ENCODE data around the gene MYO9B. TPM values are rescaled to one million over a fixed set of nuclear protein-coding genes. Genes with fewer than 3 reads are reported as not detected.

Gene MYO9B
- total and polyA plus RNA-seq, 2 experiments from 2014 or later: 29.9 to 32.4 TPM

GRCh38 chr19:17213334-17213733 lies 137.8 kb downstream of the MYO9B start:
- Histone ChIP-seq H3K27ac (no peak overlapping the region), H3K4me1 (ENCODE audit: insufficient read depth) (peaks cover 6% of the 10 kb centered on the region), H3K9me2 (replicated peaks; ENCODE audit: insufficient read depth) (no peaks in the 10 kb centered on the region), H3K4me2 (no peak overlapping the region), H3K9me3 (ENCODE audit: low read depth) (no peaks in the 10 kb centered on the region), H3K79me2 (peaks cover 12% of the 10 kb centered on the region), H4K20me1 (ENCODE audit: insufficient read depth, poor library complexity, severe bottlenecking) (no peaks in the 10 kb centered on the region), H3K27me3 (no peaks in the 10 kb centered on the region), H3K4me3 (no peak overlapping the region), H2AFZ (no peak overlapping the region), H3K36me3 (replicated peaks; ENCODE audit: insufficient read depth, low read depth) (no peaks in the 10 kb centered on the region)
- DNase-seq (ENCODE audit: low spot score): peak; percentile 3
- WGBS (ENCODE audit: low lambda C conversion rate, missing lambda C conversion rate): 98% methylated on average over 5 of the region's 5 CpGs
- TF ChIP-seq EZH2phosphoT487 (IDR thresholded peaks at IDR 0.05; ENCODE audit: low read depth, severe bottlenecking, unreplicated experiment) (no peak), EZH2 (IDR thresholded peaks at IDR 0.05; ENCODE audit: borderline replicate concordance) (no peak)
- TF ChIP-seq, protein P1, sequence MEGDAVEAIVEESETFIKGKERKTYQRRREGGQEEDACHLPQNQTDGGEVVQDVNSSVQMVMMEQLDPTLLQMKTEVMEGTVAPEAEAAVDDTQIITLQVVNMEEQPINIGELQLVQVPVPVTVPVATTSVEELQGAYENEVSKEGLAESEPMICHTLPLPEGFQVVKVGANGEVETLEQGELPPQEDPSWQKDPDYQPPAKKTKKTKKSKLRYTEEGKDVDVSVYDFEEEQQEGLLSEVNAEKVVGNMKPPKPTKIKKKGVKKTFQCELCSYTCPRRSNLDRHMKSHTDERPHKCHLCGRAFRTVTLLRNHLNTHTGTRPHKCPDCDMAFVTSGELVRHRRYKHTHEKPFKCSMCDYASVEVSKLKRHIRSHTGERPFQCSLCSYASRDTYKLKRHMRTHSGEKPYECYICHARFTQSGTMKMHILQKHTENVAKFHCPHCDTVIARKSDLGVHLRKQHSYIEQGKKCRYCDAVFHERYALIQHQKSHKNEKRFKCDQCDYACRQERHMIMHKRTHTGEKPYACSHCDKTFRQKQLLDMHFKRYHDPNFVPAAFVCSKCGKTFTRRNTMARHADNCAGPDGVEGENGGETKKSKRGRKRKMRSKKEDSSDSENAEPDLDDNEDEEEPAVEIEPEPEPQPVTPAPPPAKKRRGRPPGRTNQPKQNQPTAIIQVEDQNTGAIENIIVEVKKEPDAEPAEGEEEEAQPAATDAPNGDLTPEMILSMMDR (IDR thresholded peaks at IDR 0.05; ENCODE audit: poor library complexity): no peak

GRCh38 chr19:17214508-17215126 lies 139.0 kb downstream of the MYO9B start:
- H3K4me3 ChIP-seq: peak overlapping the region; percentile 69
- no peaks in the 10 kb centered on the region for H3K9me3 ChIP-seq (ENCODE audit: low read depth)
- peak overlapping the region; percentile 95 for H3K27ac ChIP-seq
- H3K36me3 ChIP-seq (replicated peaks; ENCODE audit: insufficient read depth, low read depth): no peaks in the 10 kb centered on the region
- H3K4me2 ChIP-seq: peak overlapping the region; percentile 76
- TF ChIP-seq, protein P1 (IDR thresholded peaks at IDR 0.05; ENCODE audit: poor library complexity): no peak
- no peak for TF ChIP-seq EZH2 (IDR thresholded peaks at IDR 0.05; ENCODE audit: borderline replicate concordance)
- TF ChIP-seq EZH2phosphoT487 (IDR thresholded peaks at IDR 0.05; ENCODE audit: low read depth, severe bottlenecking, unreplicated experiment): no peak
- DNase-seq (ENCODE audit: low spot score): peak; percentile 3
- peaks cover 12% of the 10 kb centered on the region for H3K79me2 ChIP-seq
- H3K9me2 ChIP-seq (replicated peaks; ENCODE audit: insufficient read depth): no peaks in the 10 kb centered on the region
- H3K27me3 ChIP-seq: no peaks in the 10 kb centered on the region
- WGBS (ENCODE audit: low lambda C conversion rate, missing lambda C conversion rate): 40% methylated on average over 16 of the region's 16 CpGs
- peak overlapping the region; percentile 86 for H2AFZ ChIP-seq
- H3K4me1 ChIP-seq (ENCODE audit: insufficient read depth): peaks cover 6% of the 10 kb centered on the region
- no peaks in the 10 kb centered on the region for H4K20me1 ChIP-seq (ENCODE audit: insufficient read depth, poor library complexity, severe bottlenecking)

- no peaks in the 10 kb centered on the region for H4K20me1 ChIP-seq (ENCODE audit: insufficient read depth, poor library complexity, severe bottlenecking)
- H3K9me3 ChIP-seq (ENCODE audit: low read depth): no peaks in the 10 kb centered on the region
- peaks cover 12% of the 10 kb centered on the region for H3K79me2 ChIP-seq
- peak within 1 kb of the TSS; percentile 69 for H3K4me3 ChIP-seq
- H3K36me3 ChIP-seq (replicated peaks; ENCODE audit: insufficient read depth, low read depth): no peaks in the 10 kb centered on the region
- DNase-seq (ENCODE audit: low spot score): peak; percentile 94
- peak within 1 kb of the TSS; percentile 76 for H3K4me2 ChIP-seq
- H2AFZ ChIP-seq: peak within 1 kb of the TSS; percentile 86
- H3K27me3 ChIP-seq: no peaks in the 10 kb centered on the region
- 5% methylated on average over 45 of the region's 56 CpGs for WGBS (ENCODE audit: low lambda C conversion rate, missing lambda C conversion rate)
- peak within 1 kb of the TSS; percentile 95 for H3K27ac ChIP-seq
- TF ChIP-seq, protein P1 (IDR thresholded peaks at IDR 0.05; ENCODE audit: poor library complexity): no peak
- TF ChIP-seq EZH2phosphoT487 (IDR thresholded peaks at IDR 0.05; ENCODE audit: low read depth, severe bottlenecking, unreplicated experiment): no peak
- no peak for TF ChIP-seq EZH2 (IDR thresholded peaks at IDR 0.05; ENCODE audit: borderline replicate concordance)
- H3K4me1 ChIP-seq (ENCODE audit: insufficient read depth): peaks cover 6% of the 10 kb centered on the region
- no peaks in the 10 kb centered on the region for H3K9me2 ChIP-seq (replicated peaks; ENCODE audit: insufficient read depth)
Observed at GRCh38 chr19:17215127-17215971, 139.8 kb downstream of the MYO9B start, which contains the start of gene USE1. Gene USE1, plus strand, starts transcription at chr19:17215357. Its CDS starts 49 bp downstream, at chr19:17215406.

Measured in hepatocyte (in vitro differentiated cells).